Stimulated activated CD4-positive, alpha-beta T cell treated with anti-CD3 and anti-CD28 coated beads, Interleukin-4, amount 100 ng/mL, for 48 hours (primary cell): ENCODE measurements around the gene NSMF.

Experiments used
- DNase-seq, 2 donors: peaks; one replicate each; pipeline ENCODE4 v3.0.0-alpha.2; 2020; ENCODE audit warnings: low read depth in 2 of 2

Gene NSMF

DNA sequence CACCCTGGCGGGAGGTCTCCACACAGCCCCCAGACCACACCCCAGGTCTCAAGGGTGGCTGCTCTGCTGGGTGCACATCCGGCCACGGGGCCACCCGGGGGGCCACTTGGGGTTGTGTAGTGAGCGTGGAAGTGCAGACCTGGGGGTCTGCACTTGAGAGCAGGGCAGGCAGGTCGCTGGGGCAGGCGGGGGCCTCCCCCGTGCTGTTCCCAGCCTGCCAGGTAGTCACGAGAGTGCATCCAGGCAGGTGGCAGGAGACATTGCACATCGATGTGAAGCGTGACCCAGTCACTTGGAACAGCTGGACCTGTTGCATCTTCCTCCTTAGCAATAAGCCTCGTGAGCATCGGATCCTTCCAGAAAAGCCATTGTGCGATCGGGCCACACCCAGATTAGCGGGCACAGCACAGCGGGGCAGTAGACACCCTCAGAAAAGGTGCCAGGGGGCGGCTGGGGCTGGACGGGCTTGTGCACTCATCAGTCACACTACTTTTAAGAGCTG, 13.2 kb downstream of the NSMF start:
- no peak for DNase-seq

GRCh38 chr9:137445275-137445807, 13.8 kb downstream of the NSMF start:
- DNase-seq, result peak; percentile 79 to 81

- no peak for DNase-seq
Observed at GRCh38 chr9:137444106-137444790, 14.9 kb downstream of the NSMF start.

DNA sequence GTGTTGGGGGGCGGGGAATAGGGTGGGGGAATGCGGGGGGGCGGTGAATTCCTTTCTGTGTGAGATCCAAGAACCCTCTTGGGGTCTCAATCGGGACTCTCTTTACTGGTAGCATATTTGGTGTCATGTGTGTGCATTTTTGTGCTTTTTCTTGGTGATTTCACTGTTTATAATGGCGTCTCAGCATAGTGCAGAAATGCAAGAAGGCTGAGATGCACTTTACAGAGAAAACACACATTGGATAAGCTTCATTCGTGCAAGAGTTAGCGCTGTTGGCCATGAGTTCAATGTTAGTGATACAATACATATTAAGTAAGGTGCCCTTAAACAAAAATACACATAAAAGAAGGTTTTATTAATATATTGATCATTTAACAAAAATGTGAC, 17.2 kb downstream of the NSMF start:
- DNase-seq, result no peak

GRCh38 chr9:137441289-137441934, 17.7 kb downstream of the NSMF start, which contains the start of gene ENTPD8:
Gene ENTPD8 (minus strand): TSS chr9:137441357. CDS start chr9:137438285, 3,072 bp downstream.
- no peak for DNase-seq

DNA sequence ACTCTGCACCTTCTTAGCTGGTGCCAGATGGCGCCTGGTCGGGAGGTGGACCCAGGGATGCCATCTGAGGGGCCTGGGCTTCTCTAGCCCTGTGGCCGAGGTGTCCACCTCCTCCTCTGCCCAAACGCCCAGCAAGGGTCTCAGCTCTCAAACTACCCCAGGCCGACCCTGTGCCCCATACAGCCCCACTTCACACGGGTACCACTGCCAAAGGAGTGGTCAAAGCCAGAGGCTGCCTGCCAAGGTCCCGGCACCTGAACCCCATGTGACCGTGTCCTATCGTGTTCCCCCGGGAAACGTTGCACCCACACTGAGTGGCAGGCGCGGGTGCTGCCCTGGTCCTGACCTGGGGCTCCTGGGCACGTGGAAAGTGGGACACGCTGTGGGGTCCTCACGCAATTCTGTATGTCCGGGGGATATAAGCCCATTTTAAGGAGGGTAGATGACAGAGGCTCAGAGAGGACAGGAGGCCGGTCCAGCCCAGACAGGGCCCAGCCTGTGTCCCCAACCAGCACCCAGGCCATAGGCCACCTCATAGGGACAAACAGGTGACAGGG, 19.9 kb downstream of the NSMF start:
- no peak for DNase-seq

GRCh38 chr9:137438591-137439157, 20.5 kb downstream of the NSMF start:
- no peak for DNase-seq

DNA sequence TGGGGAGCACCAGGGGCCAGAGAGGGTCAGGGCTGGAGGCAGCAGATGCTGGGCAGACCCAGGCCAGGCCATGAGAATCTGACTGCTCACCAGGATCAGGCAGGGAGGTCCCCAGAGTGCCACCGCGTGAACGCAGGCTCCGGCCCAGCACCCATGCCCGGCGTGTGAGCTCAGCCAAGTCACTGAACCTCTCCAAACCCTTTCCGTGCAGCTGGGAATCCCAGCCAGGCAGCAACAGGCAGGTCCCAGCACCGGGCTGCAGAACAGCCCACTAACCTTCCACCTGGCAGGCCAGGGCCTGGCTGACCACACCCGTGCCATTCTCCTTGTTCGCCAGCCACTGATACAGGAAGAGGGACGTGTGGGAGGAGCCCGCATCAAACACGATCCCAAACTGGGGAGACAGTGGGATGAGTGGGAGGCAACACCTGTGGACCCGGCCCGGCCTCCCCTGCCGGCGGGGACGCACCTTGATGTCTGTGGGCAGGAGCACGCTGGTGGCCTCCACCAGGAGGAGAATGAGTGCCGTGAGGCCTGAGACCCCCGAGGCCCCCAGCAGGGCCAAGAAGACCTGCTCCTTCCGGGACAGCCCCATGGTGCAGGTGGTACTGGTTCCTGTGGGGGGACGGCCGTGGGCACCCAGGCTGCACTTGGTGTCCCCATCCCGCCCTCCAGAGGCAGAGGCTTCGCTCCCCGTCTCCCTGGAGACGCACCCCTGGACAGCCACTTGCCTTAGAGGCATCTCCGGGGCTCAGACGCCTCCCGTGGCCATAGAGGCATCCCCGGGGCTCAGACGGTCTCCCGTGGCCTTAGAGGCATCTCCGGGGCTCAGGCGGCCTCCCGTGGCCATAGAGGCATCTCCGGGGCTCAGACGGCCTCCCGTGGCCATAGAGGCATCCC, 21.2 kb downstream of the NSMF start:
- no peak for DNase-seq

- no peak for DNase-seq
Observed at GRCh38 chr9:137436761-137437600, 22.2 kb downstream of the NSMF start.

DNA sequence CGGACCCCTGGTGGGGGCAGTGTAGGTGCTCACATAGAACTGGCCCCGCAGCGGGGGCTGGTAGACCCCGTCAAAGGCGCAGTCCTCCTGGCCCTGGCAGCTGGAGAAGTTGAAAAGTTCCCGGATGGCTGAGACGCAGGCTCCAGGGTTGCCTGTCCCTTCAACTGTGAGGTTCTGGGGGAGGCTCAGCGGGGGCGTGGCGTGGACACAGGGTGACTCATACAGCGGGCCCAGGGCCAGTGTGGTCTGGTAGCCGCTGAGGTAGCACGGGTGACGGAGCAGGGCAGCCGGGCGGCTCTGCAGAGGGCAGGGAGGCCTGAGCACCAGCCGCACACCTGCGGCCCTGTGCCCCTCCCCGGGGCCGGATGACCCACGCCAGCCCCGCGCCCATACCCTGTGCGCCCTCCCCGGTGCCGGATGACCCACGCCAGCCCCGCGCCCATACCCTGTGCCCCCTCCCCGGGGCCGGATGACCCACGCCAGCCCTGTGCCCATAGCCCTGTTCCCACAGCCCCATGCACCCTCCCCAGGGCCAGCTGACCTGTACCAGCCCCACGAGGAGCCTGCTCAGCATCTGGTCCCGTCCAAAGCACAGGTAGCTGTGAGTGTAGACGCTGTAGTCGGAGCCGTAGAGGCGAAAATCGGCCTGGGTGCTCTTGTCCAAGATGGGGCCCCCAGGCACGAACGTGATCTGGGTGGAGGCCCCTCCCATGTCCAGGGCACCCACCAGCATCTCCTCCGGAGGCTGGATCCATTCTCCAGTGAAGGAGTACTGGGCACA, 23.0 kb downstream of the NSMF start:
- DNase-seq, result no peak

DNA sequence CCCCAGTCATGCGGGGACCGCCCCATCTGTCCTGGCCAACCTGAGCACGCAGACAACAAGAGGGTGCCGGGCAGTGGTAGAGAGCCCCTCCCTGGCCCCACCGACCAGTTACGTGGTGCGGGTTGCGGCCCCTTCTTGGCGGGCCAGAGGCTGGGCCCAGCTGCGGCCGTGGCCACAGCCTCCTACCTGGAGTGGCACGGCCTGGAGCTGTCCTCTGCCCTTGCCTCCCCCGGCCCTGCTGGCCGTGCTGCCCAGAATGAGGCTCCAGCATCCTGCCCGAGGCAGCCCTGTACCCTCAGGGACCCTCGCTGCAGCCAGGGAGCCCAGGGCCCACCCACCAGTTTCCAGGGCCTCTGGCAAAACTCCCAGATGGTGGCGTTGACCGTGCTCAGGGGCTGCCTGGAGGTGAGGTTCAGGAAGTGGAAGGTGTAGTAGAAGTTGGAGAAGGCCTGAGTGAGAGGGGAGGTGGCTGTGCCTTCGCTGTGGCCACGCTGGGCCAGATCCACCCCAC, 23.7 kb downstream of the NSMF start:
- no peak for DNase-seq

DNA sequence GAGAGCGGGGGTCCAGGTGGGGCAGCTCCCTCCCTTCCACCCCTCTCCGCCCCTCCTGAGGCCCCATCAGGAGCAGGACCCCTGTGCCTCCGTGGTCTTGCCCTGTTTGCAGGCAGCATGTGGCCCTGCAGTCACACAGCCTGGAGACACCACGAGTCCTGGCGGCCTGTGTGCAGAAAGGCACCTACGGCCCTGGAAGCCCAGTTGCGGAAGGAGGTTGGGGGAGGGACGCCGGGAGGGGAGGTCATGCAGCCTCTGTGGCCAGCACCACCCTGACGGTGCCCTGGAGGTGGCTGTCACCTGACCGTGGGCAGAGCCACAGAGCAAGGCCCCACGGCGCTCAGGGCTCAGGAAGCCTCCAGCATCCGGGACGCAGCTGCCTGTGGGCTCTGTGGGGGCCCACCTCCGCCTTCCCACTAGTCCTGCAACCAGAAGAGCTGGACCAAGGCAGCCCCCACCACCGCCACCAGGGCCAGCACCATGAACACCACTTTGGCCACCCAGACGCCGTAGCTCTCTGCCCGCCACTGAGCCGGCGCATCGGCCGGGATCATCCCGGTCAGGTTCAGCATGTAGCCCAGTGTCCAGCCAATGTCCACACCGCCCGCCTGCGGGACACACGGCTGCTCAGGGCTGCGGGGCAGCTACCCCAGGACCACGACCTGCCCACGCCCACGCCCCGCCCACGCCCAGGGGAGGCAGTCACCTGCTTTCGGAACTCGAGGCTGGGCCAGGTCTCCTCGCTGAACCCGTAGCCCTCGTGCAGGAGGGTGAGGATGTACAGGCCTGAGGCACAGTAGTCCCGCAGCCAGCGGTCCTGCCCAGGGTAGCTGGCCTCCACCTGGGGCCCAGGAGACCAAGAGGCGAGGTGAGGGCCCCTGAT, 24.4 kb downstream of the NSMF start:
- DNase-seq, result no peak

GRCh38 chr9:137433916-137434431, 25.2 kb downstream of the NSMF start:
- no peak for DNase-seq

- DNase-seq, result no peak
Observed at GRCh38 chr9:137433349-137433915, 25.7 kb downstream of the NSMF start.

DNA sequence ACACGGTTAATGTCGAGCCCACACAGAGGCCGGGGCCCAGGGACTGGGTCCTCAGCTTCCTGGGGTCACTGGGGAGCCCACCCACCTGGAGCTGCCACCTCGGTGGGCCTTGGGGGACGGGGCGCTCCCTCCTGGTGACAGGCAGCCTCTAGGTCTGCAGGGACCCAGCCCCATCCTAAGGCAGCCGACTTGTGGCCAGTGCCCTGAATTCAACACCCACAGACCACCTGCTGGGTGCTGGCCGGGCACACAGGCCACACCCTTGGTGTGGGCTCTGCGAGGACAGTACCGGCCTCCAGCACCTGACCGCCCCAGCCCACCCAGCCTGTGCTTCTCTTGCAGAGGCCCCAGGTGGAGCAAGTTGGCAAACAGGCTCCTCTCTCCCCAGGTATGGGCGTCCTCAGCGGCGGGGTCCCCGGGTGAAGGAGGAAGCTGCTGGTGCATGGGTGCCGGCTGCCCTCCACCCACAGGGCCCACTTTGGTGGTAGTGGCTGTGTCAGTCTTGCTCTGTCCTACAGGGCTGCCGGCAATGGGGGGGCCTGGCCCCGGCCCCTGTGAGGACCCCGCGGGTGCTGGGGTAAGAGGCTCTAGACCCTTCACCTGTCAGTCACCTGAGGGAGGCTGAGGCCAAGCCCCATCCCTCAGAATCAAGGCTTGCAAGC, 26.3 kb downstream of the NSMF start:
- no peak for DNase-seq

DNA sequence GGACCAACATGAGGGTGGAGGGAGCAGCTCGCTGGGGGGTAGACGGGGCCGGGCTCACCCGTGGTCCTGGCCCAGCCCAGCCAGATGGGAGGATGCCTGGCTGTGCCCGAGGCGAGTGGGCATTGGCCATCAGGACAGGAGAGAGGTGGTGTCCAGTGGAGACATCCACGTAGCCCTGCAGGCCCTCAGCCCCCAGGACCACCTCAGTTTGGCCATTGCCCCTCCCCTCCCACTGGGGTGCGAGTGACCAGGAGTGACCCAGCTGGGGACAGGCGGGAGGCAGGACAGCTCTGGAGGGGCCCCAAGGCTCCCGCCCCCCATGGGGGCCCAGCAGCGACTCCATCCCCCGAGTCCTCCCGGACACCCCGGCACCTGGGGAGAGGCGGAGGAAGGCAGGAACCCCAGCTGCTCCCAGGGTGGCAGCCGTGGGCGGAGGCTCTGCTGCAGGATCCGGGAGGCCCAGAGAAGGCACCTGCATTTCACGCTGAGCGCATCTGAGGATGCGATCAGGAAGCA, 27.7 kb downstream of the NSMF start:
- DNase-seq, result no peak
